Activated T-helper 1 cell treated with anti-CD3 and anti-CD28 coated beads, Interleukin-2, amount 50 U/mL, for 16 hours (primary cell): Measurements from ENCODE around the gene PPP1R13B.
"Not testable (repeated sequence)": the region's sequence is repeated elsewhere in the genome, so short reads cannot be mapped to it uniquely, and the experiment has no call there.

Experiments used
- DNase-seq, 2 donors: peaks; one replicate each; pipeline ENCODE4 v3.0.0-alpha.2; 2020; ENCODE audit warnings: low read depth in 1 of 2, low spot score in 1 of 2

Gene PPP1R13B

DNA sequence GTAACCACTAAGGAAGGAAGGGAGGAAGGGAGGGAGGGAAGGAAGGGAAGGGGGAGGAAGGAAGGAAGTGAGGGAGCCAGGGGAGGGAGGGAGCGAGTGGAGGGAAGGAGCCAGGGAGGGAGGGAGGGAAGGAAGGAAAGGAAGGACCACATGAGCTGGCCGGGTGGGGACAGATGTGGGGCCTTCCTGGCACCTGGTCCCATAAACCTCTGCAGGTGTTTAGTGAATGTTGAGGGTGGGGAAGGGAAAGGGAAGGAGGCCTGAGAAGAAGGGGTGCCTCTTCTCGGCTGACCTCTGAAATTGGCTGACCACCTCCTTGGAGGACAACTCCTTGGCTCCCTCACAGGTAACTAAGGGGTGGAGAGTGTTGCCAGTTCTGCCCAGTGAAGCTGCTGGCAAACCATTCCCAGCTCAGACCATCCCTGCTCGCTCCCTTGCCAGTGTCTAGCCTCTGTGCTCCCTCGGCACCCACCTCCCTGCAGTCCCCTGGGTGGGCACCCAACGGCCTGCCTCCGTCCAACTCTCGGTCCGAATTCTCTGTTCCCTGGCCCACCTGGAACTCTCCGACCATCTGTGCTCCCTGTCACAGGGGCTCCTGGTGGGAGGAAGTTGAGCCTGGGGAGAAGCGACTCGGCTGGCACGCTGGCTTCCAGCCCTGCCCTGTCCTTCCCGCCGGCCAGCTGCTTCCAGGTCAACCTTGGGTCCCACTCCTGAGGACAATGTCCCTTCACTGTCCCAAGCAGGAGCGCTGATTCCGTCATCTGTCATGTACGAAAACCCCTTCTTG is 12.2 kb upstream of the PPP1R13B start:
- no peak for DNase-seq

DNA sequence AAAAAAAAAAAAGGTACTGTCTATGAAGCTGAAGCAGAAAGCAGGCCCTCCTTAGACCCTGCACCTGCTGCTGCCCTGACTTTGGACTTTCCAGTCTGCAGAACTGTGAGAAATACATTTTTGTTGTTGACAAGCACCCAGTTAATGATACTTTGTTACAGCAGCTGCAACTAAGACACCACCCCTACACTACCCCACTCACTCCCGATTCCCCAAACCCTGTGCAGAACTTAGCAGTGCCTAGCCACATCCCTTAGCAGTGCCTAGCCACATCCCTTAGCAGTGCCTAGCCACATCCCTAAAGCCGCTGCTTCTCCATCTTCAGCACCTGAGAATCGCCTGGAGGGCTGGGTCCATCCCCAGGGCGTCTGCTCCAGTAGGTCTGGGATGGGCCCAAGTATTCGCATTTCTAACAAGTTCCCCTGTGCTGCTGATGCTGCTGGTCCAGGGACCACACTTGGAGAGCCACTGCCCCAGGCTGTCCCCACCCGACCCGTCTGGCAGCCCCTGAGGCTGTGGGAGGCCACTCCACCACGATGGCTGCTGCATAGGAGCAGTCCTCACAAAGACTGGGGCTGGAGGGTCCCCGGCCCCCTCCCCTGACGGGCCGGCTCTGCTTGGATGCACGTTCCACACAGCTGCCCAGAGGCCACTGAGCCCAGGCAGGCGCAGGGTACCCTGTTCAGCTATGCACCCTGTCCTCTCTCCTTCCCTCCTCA is 10.8 kb upstream of the PPP1R13B start:
- no peak for DNase-seq

DNA sequence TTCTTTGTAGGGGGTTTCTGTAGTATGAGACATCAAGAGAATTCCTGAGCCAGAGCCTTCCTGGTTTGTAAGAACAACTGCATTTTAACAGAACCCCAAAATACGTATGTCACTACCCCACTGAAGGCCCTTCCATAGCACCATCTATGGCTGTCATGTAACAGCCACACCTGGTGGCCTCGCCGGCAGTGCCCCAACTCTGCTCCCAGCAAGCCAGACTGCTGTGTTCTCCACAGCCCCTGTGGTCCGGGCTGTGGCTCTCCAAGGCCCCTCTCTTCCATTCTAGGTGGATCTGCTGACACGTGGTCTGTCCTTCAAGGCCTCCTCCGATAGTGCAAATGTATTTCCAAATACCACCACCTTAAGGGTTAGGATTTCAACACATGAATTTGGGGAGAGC is 9.9 kb upstream of the PPP1R13B start:
- no peak for DNase-seq

DNA sequence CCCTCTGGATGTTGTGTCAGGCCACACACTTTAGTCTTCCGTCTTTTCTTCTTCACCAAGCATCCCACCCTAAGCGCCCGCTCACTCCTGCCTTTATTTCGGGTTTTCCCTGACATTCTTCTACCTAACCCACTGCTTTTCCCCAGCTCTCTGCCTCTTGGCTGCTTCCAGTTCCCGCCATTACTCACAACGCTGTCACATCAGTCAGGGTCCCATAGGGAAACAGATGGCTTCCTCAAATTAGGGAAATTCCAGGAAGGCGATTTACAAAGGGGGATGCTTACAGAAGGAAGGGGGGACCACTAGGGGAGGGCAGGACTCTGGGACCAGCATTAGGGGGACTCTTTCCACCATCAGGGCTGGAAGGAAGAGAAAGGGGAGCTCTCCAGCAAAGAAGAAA is 9.2 kb upstream of the PPP1R13B start:
- DNase-seq: no peak

DNA sequence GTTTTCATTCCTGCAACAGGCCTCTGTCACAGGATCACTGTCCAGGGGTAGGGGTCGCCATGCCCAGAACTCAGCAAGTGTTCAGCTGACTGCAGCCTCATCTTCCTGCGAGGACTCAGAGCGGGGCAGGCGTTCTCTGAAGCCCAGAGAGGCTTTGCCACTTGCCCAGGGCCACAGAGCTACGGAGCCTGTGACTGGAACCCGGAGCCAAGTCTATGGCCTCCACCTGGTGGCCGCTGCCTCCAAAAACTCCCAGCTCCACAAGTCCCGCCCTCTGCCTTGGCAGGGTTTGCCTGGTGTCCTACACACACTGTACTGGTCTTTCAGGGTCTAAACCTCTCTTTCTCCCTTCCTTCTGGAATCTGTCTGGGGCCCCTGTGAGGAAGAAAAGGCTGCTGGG is 8.7 kb upstream of the PPP1R13B start:
- DNase-seq: no peak

DNA sequence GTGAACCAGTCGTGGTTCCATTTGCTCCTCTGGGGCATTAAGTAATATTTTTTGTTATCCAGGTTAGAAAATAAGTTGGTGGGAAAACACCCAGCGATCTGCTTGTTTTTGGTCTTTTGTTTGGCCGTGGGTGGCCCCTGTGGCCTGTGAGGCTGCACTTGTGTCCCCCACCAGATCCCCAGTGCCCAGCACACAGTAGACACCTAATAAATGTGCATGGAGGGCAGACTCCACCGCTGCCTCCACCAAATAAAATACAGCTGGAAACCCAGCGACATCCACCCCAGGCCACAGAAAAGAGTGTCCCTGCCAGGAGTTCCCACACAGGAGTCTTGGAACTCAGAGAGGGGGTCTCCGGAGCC is 8.3 kb upstream of the PPP1R13B start:
- DNase-seq: no peak

DNA sequence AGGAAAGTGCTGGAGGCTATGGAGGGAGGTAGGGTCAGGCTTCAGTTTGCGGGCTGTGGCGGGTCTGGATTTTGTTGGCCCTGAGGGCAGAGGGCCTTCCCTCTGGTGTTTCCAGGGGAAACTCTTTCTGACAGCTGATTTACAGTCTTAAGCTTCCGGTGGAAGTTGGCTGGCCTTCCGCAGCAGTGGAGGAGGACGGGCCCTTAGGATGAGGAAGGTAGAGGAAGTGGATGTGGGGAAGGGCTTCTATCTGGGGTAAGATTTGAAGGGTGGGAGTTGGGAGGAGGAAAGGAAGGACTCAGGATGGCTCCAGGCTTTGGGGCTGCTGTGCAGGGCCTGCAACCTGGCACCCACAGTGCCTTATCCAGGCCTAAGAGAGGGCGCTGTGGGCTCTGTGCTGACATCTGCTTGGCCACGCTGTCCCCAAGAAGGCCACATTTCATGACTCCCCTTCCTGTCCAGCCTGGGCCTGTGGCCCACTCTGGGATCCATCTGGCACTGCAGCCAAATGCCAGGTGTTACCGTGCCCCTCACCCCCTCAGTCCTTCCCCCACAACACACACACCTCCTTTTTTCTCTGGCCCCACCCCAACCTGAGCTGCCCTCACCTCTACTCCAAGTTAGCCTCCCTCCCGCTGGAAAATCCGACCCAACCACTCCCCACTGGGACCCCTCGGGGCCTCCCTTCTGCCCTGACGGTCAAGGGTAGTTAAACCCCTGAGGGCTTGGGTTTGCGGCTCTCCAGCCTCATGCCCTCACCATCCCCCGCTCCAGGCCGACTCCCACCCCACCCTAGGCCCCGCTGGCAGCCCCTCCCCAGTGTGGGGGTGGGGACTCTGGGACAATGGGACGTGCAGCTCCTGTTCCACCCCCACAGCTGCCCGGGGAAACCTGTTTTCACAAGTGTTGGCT is 7.7 kb upstream of the PPP1R13B start:
- DNase-seq: no peak

DNA sequence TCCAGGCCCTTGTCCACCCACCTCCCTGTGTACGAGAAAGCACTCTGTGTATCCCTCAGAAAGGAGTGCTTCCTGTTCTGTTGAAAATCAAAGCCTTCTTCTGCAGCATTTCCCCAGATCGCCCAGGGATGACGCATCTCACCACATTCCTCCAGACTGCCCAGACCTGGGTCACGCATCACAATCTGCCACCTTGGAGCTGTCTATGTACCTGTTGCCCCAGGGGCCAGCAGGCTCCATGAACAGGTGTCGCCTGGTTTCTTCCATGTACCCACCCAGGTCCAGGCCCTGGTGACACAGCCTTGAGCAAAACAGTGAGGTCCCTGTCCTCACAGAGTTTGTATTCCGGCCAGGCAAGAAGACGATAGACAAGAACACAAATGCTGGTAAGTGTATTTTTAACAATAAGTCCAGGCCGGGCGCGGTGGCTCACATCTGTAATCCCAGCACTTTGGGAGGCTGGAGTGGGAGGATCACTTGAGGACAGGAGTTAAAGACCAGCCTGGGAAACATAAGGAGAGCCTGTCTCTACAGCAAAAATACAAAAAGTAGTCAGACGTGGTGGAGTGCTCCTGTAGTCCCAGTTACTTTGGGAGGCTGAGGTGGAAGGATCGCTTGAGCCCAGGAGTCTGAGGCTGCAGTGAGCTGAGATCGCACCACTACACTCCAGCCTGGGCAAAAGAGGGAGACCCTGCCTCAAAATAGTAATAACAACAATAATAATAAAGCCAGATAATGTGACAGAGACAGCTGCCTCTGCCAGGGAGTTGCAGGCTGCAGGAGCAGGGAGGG is 6.8 kb upstream of the PPP1R13B start:
- no peak for DNase-seq

DNA sequence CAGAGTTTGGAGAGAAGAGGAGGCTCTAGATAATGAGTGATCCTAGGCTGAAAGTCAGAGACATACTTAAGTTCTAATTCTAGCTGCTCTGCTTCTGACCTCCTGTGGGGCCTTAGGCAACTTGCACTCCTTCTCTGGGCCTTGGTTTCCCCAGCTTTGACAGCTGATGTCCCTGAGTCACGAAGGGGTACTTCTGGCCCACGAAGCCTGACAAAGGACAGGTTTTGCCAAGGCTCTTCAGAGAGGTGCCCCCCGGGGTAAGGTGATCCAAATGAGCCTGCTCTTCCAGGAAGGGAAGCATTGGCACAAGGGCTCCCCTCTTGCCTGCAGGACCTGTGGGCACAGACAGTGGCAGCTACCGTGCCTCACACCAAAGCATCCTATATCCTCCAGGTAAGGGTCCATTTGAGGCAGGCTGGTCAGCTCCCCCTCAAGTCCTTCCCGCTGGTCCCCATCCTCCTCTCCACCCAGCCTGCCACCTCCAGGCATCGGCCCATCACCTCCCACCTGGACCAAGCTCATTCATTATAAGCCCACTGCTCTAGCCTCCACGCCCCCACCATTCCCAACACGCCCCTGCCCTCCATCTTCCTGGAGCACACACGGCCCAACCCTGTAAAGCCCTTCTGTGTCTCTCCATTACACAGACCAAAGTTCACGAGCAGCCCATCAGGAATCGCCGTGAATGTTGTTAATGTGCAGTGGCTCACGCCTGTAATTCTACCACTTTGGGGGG is 1.9 kb upstream of the PPP1R13B start:
- no peak for DNase-seq

DNA sequence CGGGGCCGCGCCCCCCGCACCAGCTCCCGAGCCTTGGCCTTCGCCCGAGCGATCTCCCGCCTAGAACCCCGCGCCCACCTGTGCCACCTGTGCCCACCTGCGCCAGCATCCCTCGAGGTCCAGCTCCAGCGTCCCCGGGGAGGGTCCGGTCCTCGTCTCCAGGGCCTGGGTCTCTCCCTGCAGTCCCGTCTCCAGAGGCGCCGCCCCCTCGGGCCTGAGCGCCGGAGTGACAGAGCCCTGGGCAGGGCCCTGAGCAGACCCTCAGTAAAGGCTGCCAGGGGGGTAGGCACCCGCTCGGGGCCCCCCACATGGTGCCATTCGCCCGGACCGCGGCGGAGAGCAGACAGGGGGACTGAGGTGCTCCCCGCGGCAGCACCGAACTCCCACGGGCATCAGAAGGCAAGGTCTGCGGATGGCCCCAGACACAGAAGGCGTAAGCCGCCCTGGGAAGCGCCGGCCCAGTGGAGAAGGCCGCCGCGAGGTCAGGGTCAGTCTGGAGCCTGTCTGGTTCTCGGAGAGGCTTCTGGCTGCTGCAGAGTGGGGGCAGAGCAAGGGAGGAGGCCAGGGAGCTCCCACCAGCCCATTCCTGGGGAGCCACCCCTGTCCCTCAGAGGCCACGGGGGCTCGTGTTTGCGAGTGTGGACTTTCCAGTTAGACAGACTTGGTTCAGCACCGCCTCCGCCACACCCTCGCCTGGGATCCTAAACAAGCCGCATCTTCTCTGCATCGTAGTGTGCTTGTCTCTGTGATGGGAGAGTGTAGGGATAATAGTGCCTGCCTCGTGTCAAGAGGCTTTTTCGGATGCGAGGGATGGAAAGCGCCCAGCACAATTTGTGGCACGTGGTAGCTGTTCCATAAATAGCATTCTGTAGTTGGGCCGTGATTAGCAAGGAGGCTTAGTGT is 1.1 kb upstream of the PPP1R13B start:
- DNase-seq: no peak

DNA sequence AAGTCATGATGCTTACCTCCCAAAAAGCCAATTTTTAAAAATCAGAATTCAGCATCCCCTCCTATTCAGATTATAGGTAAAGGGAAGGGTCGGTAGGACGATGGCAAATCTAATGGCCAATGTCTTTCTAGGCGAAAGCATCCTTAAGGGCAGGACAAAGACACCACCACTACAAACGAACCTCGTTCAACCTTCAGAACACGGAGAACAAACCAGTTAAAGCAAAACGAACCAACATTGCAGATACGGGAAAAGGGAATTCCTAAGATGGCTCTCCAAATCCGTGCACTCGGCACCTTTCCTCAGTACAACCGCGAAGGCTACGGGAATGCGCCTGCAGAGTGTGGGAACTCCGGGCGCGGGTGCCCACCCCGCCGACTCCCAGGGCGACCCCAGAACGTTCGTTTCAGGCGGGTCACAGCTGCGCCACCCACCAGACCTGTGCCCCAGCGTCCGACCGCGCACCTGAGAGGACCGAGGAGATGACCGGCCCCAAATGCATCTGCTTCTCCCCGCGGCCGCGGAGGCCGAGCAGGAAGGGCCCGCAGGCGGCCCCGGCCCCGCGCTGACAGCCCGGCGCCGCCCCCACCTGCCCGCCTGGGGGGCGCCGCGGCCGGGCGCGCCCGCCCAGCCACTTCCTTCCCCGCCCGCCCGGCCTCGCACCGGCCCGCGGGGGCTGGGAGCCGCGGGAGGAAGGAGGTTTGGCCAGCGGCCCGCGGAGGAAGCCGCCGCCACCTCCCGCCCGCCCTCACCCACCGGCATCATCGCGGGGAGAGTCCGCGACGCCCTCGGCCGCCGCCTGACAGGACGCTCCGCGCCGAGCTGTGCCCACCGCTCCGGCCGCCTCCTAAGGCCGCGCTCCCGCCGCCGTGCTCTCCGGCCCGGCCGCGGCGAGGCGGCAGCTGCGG is 578 bp downstream of the PPP1R13B start:
- DNase-seq: peak in 1 of 2 donors; percentile 17

DNA sequence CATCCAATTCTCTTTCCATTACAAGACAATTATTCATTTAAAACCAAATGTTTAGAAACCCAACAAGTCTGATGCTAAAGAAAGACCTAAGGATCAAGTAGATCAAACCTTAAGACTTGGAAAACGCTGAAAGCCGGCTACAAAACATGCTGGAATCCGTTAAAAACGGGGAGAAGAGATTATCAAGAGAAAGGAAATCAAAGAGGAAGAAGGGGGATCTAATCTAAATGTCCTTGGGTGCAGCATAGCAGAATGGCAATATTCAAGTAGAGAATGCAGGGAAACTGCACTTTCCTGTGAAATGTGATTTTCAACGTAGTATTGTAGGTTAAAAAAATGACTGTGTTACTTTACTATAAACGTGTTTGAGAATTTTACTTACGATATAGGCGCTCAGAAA is 1.3 kb downstream of the PPP1R13B start:
- no peak for DNase-seq

DNA sequence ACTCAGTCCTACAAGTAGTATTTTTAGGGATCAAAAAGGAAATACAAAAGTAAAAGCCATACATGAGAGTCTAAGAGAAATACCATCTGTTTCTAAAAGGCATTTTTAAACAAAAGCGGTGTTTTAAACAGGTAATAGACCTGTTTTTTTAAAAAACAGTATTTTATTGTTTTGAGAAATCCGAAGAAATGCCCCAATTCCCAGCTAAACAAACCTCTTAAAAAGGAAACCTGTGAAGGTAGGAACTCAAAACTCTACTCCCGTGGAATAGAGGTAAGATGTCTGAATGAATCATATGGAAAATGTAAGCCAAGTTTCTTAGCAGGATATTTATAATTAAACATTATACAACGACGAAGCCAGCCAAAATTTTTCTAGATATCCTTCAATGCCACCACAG is 2.0 kb downstream of the PPP1R13B start:
- DNase-seq: no peak

DNA sequence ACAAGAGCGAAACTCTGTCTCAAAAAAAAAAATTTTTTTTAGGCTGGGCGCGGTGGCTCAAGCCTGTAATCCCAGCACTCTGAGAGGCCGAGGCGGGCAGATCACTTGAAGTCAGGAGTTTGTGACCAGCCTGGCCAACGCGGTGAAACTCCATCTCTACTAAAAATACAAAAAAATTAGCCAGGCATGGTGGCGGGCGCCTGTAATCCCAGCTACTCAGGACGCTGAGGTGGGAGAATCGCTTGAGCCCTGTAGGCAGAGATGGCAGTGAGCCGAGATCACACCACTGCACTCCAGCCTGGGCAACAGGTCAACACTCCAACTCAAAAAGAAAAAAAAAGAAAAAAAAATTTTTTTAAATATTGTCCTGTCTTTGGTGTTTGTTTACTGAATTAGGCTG is 6.1 kb downstream of the PPP1R13B start:
- DNase-seq: not testable (repeated sequence)

DNA sequence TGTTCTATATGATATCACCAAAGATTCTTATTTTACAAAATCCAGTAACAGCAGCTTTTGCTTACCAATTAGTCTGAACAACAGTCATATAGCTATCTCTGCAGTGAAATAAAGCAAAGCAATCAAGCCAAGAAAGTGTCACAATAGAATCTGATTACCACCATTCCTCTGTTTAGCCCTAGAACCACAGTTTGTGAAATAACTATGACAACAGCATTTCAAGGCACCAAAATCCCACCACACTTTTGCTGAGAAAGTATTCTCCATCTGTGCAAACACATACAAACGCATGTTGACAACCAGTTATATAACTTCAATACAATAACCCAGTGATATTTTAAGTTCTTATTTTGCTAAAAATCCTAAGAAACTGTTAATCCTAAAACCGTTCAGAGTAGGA is 7.4 kb downstream of the PPP1R13B start:
- DNase-seq: no peak

DNA sequence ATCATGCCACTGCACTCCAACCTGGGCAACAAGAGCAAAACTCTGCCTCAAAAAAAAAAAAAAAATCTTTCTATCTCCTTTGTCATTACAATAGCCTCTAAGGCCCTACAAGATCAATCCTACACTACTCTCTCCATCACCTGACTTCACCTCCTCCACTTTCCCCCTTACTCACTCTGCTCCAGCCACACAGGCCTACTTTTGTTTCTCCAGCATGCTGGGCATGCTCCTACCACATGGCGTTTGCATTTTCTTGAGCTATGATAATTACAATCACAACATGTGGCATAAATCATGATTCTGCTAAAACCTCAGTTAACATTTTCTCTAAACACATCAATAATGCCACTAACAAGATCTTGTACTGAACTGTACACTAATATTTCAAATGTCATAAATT is 7.8 kb downstream of the PPP1R13B start:
- DNase-seq: no peak

DNA sequence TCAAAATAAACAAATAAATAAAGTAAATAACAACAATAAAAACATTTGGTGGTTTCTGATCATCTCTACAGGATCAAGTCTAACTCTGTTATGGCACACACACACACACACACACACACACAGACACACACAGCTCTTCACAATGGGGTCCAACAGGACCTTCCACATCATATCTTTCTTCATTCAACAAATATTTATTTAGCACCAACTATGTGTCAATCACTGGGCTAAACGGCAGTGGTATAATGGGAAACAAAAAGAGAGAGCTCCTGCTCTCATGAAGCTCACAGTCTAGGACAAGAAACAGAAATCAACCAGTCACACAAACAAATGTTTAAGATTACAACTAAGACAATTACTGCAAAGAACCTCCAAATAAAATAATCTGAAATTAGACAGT is 9.3 kb downstream of the PPP1R13B start:
- DNase-seq: no peak

DNA sequence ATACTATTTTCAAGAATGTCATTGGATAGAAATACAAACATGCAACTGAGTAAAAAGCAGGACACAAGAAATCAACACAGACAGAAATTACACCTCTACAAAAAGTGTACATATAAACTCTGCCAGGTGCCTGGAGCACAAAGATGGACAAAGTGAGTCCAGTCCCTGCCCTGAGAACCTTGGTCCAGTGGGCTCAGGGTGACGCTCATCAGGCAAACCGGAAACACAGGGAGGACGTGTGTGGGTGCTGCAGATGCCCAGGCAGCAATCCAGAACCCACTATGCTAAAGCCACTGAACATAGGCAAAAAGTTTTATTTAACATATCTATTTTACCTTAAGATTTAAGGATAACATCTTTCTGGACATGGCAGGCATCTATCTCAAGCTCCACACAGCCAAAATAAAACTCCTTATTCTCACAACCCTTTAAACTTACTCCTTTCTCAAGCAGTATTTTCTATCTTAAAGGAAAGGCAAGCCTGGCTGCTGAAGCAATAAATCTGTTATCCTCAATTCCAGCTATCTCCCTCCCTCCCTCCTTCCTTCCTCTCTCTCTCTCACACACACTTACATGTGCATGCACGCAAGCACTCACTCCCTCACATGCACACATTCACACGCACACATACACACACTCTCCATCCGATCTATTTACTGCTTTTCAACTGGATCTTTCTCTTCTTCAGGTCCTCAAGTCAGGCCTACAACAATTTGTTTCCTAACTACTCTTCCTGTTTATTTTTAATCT is 10.2 kb downstream of the PPP1R13B start:
- no peak for DNase-seq
